Osteoblast (primary cell): ENCODE data around the gene MIB2. TPM values are rescaled to one million over a fixed set of nuclear protein-coding genes. Genes with fewer than 3 reads are reported as not detected.
A peak's percentile ranks its signal among the peaks of the same experiment; 100 is the strongest.

Experiments used
- DNase-seq: peaks from one replicate; pipeline ENCODE4 v3.0.0; 2011; ENCODE audit warnings: low spot score, mixed read lengths; ENCODE audit not compliant: insufficient read length; ENCODE audit errors: missing footprints
- H2AFZ ChIP-seq: 2 replicates; pipeline ENCODE4 v1.6.0; 2011; ENCODE audit warnings: mild to moderate bottlenecking, low read length
- H3K27ac ChIP-seq: 2 replicates; pipeline ENCODE4 v1.5.1; 2011; ENCODE audit warnings: mild to moderate bottlenecking, low read depth, low read length, moderate library complexity
- H3K27me3 ChIP-seq: 2 replicates; pipeline ENCODE4 v1.6.0; 2012; ENCODE audit warnings: mild to moderate bottlenecking, control low read depth, inconsistent platforms, low read length, moderate library complexity; ENCODE audit not compliant: insufficient read depth
- H3K36me3 ChIP-seq: 2 replicates; pipeline ENCODE4 v1.5.1; 2011; ENCODE audit warnings: mild to moderate bottlenecking, low read length, control low read depth, moderate library complexity; ENCODE audit not compliant: insufficient read depth
- H3K4me1 ChIP-seq: 2 replicates; pipeline ENCODE4 v1.5.1; 2011; ENCODE audit warnings: mild to moderate bottlenecking, low read length, control low read depth, moderate library complexity; ENCODE audit not compliant: insufficient read depth
- H3K4me2 ChIP-seq: 2 replicates; pipeline ENCODE4 v1.6.0; 2011; ENCODE audit warnings: mild to moderate bottlenecking, low read length; ENCODE audit not compliant: insufficient read depth
- H3K4me3 ChIP-seq: fragments of 200-600 bp; sonication (generic); 3 replicates; pipeline ENCODE4 v1.5.1; 2012; ENCODE audit warnings: mild to moderate bottlenecking, low read length, inconsistent platforms; ENCODE audit not compliant: insufficient read depth
- H3K79me2 ChIP-seq: 2 replicates; pipeline ENCODE4 v1.6.0; 2012; ENCODE audit warnings: mild to moderate bottlenecking, low read length, control low read depth, inconsistent platforms; ENCODE audit not compliant: insufficient read depth
- H3K9me3 ChIP-seq: 2 replicates; pipeline ENCODE4 v1.5.1; 2011; ENCODE audit warnings: low read depth, low read length, control low read depth
- H4K20me1 ChIP-seq: 2 replicates; pipeline ENCODE4 v1.6.0; 2012; ENCODE audit warnings: mild to moderate bottlenecking, low read length, control low read depth; ENCODE audit not compliant: insufficient read depth
- CTCF ChIP-seq: IDR thresholded peaks from 2 replicates; pipeline ENCODE4 v1.5.1; 2011; ENCODE audit warnings: mild to moderate bottlenecking, low read depth, low read length, moderate library complexity; ENCODE audit errors: extremely low read depth
- total RNA-seq: library from RNA; depleted of rRNA; stranded (reverse); fragments of >200 nt; gene quantifications from 2 replicates; pipeline ENCODE4 v1.2.3, GENCODE V29; 2012

MIB2 gene
- total RNA-seq, 1 donor: 80.7 TPM

- Histone ChIP-seq H3K36me3 (peaks cover 4% of the 10 kb centered on the region), H2AFZ (no peak overlapping the region), H3K4me1 (peaks cover 23% of the 10 kb centered on the region), H3K9me3 (no peaks in the 10 kb centered on the region), H3K4me3 (peak overlapping the region; percentile 97), H4K20me1 (peaks cover 42% of the 10 kb centered on the region), H3K79me2 (peaks cover 41% of the 10 kb centered on the region), H3K27me3 (no peaks in the 10 kb centered on the region), H3K27ac (peak overlapping the region; percentile 96), H3K4me2 (peak overlapping the region; percentile 94)
- peak; percentile 91 for DNase-seq
- TF ChIP-seq CTCF: no peak
Measured at GRCh38 chr1:1616838-1617237, 1.5 kb downstream of the MIB2 start.

GRCh38 chr1:1617516-1617915 is 2.2 kb downstream of the MIB2 start:
- Histone ChIP-seq H2AFZ (no peak overlapping the region), H3K27ac (no peak overlapping the region), H3K9me3 (no peaks in the 10 kb centered on the region), H3K27me3 (no peaks in the 10 kb centered on the region), H3K4me1 (peaks cover 23% of the 10 kb centered on the region), H3K79me2 (peaks cover 41% of the 10 kb centered on the region), H3K4me2 (peak overlapping the region; percentile 94), H4K20me1 (peaks cover 46% of the 10 kb centered on the region), H3K4me3 (peak overlapping the region; percentile 97), H3K36me3 (peaks cover 4% of the 10 kb centered on the region)
- no peak for TF ChIP-seq CTCF
- DNase-seq: no peak

- DNase-seq: no peak
- peaks cover 4% of the 10 kb centered on the region for H3K36me3 ChIP-seq
- no peaks in the 10 kb centered on the region for H3K27me3 ChIP-seq
- no peak overlapping the region for H3K4me3 ChIP-seq
- H3K4me1 ChIP-seq: peaks cover 23% of the 10 kb centered on the region
- H3K79me2 ChIP-seq: peaks cover 41% of the 10 kb centered on the region
- no peak overlapping the region for H2AFZ ChIP-seq
- H3K4me2 ChIP-seq: no peak overlapping the region
- H3K27ac ChIP-seq: no peak overlapping the region
- H4K20me1 ChIP-seq: peaks cover 47% of the 10 kb centered on the region
- H3K9me3 ChIP-seq: no peaks in the 10 kb centered on the region
- no peak for TF ChIP-seq CTCF
Measured at GRCh38 chr1:1617925-1618324, 2.6 kb downstream of the MIB2 start.

GRCh38 chr1:1618396-1619068 is 3.2 kb downstream of the MIB2 start:
- no peak overlapping the region for H2AFZ ChIP-seq
- peaks cover 40% of the 10 kb centered on the region for H3K79me2 ChIP-seq
- no peaks in the 10 kb centered on the region for H3K27me3 ChIP-seq
- no peak overlapping the region for H3K27ac ChIP-seq
- no peak overlapping the region for H3K4me3 ChIP-seq
- peak; percentile 89 for DNase-seq
- peaks cover 23% of the 10 kb centered on the region for H3K4me1 ChIP-seq
- H3K9me3 ChIP-seq: no peaks in the 10 kb centered on the region
- peaks cover 4% of the 10 kb centered on the region for H3K36me3 ChIP-seq
- peaks cover 46% of the 10 kb centered on the region for H4K20me1 ChIP-seq
- no peak for TF ChIP-seq CTCF
- H3K4me2 ChIP-seq: no peak overlapping the region
